ENCODE results near the gene PRXL2A.

Gene PRXL2A

GRCh38 chr10:80447436-80448190 is 39.3 kb downstream of the PRXL2A start:
- DNase-seq: no peak

GRCh38 chr10:80448209-80448942 is 40.0 kb downstream of the PRXL2A start:
- no peak for DNase-seq

DNA sequence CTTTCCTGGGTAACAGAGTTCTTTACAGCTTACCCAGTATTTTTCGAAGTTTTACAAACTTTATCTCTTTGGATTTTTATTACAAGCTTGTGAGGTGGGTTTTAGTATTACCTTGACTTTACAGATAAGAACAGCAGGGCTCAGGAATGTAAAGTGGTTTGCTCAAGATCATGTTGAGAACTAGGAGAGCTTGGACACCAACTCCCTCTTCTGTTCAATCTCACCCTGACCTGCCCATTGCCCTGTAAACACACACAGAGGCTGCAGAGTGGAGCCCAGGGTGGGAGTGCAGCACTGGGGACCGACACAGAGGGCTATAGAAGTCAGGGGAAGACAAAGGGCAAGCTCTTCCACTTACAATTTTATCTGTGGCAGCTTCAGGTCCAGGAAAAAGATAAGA is 41.2 kb downstream of the PRXL2A start:
- no peak for DNase-seq

- no peak for DNase-seq
Measured at GRCh38 chr10:80451132-80451531, 42.8 kb downstream of the PRXL2A start.

- DNase-seq: no peak
Measured at GRCh38 chr10:80452069-80452468, 43.7 kb downstream of the PRXL2A start.

- no peak for DNase-seq
Measured at GRCh38 chr10:80452640-80453039, 44.3 kb downstream of the PRXL2A start.

DNA sequence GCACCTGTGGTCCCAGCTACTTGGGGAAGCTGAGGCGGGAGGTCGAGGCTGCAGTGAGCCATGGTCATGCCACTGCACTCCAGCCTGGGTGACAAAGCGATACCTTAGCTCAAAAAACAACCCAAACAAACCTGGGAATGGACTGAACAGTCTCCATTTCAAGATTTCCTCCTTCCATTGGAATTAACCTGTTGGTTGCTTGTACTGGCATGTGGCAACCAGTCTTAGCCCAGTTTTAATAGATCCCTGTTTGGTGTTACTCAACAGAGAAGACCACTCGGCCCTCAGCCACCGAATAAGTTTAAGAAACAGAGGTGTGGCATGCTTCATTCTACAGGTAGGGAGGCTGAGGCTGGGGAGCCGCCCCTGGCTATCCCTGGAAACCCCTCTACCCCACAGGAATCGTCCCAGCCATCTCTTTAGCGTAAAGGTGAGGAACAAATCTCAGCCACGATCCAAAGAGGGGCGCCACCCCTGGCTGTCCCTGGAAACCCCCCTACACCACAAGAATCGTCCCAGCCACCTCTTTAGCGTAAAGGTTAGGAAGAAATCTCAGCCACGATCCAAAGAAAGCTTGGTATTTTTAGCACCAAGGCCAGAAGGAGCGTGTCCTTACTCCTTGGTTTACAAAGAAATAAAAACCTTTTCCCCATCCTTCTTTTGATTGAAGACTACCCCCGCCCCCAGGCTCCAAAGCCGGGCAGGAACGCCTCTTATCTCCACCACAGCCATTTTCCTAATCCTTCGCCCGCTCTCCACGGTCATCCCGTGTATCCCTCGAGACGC is 44.9 kb downstream of the PRXL2A start:
- peak; percentile 26 for DNase-seq

- peak; percentile 54 for DNase-seq
Measured at GRCh38 chr10:80453842-80454512, 45.6 kb downstream of the PRXL2A start, which contains the start of gene TSPAN14. Gene TSPAN14 (plus strand): TSS chr10:80454310. CDS start chr10:80489234, 34,924 bp downstream.

DNA sequence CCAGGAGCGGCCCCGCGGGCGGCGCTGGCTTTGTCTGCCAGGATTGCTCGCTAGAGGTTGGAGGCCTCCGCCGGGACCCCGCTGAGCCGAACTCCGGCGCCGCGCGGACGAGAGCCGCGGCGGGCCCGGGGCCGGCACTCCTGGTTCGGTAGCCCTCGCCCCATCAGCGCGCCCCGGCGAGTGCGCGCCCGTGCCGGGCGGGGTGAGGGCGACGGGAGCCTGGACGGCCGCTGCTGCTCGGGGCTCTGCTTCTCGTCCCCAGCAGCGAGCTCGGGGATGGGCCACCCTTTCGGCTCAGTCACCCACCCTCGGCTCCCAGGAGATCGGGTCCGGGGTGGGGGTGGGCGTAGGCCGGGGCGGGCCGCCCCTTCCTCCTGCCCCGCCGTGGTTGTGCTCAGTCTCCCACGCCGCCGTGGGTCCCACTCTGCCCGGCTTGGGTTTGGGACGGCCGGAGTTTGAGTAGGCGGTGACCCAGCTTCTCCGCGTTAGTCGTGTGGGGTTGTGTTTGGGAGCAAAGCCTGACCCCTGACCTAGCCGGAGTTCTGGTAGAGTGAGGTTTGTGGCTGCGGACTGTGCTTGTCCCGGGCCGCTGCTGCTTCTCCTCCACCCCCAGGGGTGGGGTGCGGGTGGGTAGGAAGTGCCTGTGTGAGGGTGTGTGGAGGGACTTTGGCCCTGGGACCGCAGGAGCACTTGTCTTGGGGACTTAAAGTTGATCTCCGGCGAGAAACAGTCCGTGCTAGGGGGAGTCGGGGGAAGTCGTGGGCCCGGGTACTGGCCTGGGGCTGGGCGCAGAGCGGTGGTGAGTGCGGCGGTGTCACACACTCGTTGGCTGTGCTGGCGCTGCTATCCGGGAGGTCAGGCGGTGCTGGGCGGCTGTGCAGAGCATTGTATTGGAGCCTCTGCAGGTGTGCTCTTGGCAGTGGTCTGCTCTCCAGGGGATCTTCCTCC is 46.4 kb downstream of the PRXL2A start:
- no peak for DNase-seq

- DNase-seq: no peak
Measured at GRCh38 chr10:80455461-80456349, 47.4 kb downstream of the PRXL2A start.

- no peak for DNase-seq
Measured at GRCh38 chr10:80457554-80458262, 49.4 kb downstream of the PRXL2A start.

- DNase-seq: no peak
Measured at GRCh38 chr10:80458263-80458625, 49.9 kb downstream of the PRXL2A start.

DNA sequence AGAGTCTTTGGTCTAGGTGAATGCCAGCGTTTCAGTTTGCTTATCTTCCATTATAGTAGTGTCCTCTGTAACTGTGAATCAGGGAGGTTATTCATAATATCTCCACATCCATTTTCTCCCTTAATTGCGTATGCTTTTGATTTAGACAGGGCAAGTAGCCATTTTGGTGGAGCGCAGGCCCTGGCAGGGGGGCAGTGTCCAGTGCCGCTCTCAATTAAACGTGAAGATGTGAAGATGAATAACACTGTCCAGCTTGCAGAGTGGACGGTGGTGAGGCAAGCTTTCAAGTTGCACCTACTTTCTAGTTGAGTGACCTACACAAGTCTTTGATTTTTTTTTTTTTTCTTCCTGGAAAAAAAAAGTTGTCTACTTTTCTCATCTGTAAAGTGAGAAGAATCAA is 50.3 kb downstream of the PRXL2A start:
- DNase-seq: no peak

GRCh38 chr10:80459047-80459865 is 50.9 kb downstream of the PRXL2A start:
- peak; percentile 21 for DNase-seq

DNA sequence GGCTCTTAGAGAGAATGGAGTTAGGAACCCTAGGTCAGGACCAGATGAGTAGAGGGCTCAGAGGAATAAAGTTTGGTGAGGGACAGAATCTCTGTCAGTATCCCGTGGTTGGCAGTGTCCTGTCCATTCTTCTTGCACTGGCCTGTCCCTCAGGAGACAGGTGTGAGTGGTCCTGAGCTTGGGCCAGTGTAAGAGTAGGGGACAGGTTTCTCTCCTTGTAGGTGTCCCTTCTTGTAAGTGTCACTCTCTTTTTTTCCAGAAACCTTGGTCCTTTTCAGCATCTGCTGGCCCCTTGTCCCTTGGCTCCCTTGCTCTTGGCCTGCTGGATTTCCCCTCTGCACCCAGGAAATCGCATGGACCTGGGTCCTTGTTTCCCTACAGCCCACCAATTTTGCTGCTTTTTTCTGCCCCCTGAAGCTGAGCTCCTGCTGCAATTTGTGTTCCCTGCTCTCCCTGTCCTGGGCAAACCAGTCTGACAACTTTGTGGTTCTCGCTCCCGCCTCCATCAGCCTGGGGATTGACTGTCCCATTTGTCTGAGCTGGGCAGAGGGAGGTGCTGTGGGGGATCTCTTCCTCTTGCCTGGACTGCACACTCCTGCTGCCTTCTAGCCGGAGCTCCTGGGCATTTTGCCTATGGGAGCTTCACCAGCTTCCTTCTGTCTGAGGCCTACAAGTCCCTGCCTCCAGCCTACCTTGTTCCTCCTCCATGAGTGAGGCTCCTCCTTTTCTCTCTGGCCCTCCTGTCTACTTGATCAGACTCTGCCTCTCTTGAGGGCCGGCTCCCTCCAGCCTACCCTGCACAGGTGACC is 52.3 kb downstream of the PRXL2A start:
- DNase-seq: no peak

GRCh38 chr10:80461208-80462183 is 53.1 kb downstream of the PRXL2A start:
- DNase-seq: no peak
